ENCODE results near the gene EHD4.

The EHD4 gene

DNA sequence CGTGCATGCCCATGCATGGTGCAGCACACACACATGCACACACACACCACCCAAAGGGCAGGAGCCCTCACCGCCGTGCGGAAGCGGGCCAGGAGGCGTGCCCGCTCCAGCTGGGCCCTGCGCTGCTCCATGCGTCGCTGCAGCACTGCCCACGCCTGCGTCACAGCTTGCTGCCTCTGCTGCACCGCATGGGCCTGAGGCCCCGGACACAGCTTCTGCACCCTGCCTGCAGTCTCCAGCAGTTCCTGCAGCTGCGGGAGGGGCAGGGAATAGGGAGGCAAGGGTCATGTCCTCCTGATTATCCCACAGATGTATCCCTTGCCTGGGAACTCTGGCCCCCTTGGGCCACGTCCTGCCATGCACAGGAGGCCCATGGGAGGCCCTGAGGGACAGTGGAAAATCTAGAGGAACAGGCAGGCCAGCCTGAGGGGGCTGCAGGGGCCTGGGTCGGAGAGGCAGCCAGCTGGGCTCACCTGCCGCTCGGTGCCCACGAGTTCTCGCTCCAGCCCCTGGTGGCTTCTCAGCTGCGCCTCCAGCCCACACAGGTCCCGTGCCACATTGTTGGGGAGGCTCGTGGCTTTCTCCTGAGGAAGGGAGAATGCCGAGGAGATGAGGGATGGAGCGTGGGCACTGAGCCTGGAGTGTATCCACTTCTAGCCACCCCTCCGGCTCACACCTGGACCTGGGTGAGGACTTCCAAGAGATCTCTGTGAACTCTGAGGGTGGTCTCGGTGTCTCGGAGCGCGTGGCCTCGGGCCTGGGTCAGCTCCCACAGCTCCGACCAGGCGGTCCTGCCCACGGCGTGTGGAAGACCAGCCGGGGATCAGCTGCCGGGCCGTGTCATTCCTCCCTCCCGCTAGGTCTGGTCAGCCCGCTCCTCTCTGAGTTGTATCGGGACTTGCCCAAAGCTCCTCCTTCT lies 102.3 kb downstream of the EHD4 start:
- Histone ChIP-seq H4K8ac (ENCODE audit: low read depth, low read length) (peak overlapping the region; percentile 23), H3K79me1 (ENCODE audit: low read depth, low read length) (no peaks in the 10 kb centered on the region), H3K9me3 (replicated peaks in 1 of 2; ENCODE audit: control insufficient read depth in 2 of 2, insufficient read depth in 1 of 2, low read depth in 1 of 2, low read length in 2 of 2) (no peaks in the 10 kb centered on the region), H3K4me3 (ENCODE audit: low read length in 2 of 2) (no peak overlapping the region), H2BK5ac (ENCODE audit: low read length) (peak overlapping the region; percentile 71), H3K9ac (ENCODE audit: low read depth, low read length, poor library complexity) (peak overlapping the region; percentile 65), H2AFZ (ENCODE audit: low read length) (no peak overlapping the region), H3K4me1 (ENCODE audit: control insufficient read depth in 2 of 2, insufficient read depth in 1 of 2, low read depth in 1 of 2, low read length in 2 of 2) (peaks cover 14 to 22% of the 10 kb centered on the region in 2 donors), H3K23ac (ENCODE audit: low read depth, low read length, poor library complexity) (peak overlapping the region; percentile 75), H2BK120ac (ENCODE audit: low read depth, low read length) (no peak overlapping the region), H3K4me2 (ENCODE audit: insufficient read depth, low read length, poor library complexity, severe bottlenecking) (no peak overlapping the region), H3K18ac (ENCODE audit: low read length) (peak overlapping the region; percentile 62), H4K91ac (ENCODE audit: low read depth, low read length, poor library complexity) (peak overlapping the region; percentile 75), H3K27me3 (ENCODE audit: control insufficient read depth in 3 of 3, insufficient read depth in 3 of 3, low read depth in 1 of 3, low read length in 3 of 3) (peaks cover 0 to 8% (median 0%) of the 10 kb centered on the region in 3 experiments), H2BK15ac (ENCODE audit: low read length) (peak overlapping the region; percentile 81), H2BK12ac (ENCODE audit: low read length) (peak overlapping the region; percentile 82), H3K36me3 (replicated peaks in 1 of 2; ENCODE audit: control insufficient read depth in 2 of 2, insufficient read depth in 2 of 2, low read length in 2 of 2) (no peaks in the 10 kb centered on the region), H3K4ac (ENCODE audit: low read length) (peak overlapping the region; percentile 86), H2AK5ac (ENCODE audit: low read depth, low read length) (peak overlapping the region; percentile 91), H3K14ac (ENCODE audit: low read length) (peak overlapping the region; percentile 77), H3K27ac (replicated peaks; ENCODE audit: low read length) (no peak overlapping the region)
- no CpG with 5 or more reads among the region's 42 CpGs for WGBS, 2 donors (ENCODE audit: extremely low coverage in 2 of 2, insufficient read length in 2 of 2, insufficient replicate concordance in 1 of 2)
- DNase-seq (ENCODE audit: low spot score) = no peak

- Histone ChIP-seq H4K8ac (ENCODE audit: low read depth, low read length) (no peak overlapping the region), H2BK15ac (ENCODE audit: low read length) (peak overlapping the region; percentile 97), H2BK5ac (ENCODE audit: low read length) (peak overlapping the region; percentile 17), H3K4me1 (ENCODE audit: control insufficient read depth in 2 of 2, insufficient read depth in 1 of 2, low read depth in 1 of 2, low read length in 2 of 2) (peaks cover 14 to 22% of the 10 kb centered on the region in 2 donors), H2AK5ac (ENCODE audit: low read depth, low read length) (peak overlapping the region; percentile 88), H3K9ac (ENCODE audit: low read depth, low read length, poor library complexity) (no peak overlapping the region), H3K27me3 (ENCODE audit: control insufficient read depth in 3 of 3, insufficient read depth in 3 of 3, low read depth in 1 of 3, low read length in 3 of 3) (peaks cover 0 to 6% (median 0%) of the 10 kb centered on the region in 3 experiments), H3K4ac (ENCODE audit: low read length) (no peak overlapping the region), H3K79me1 (ENCODE audit: low read depth, low read length) (no peaks in the 10 kb centered on the region), H4K91ac (ENCODE audit: low read depth, low read length, poor library complexity) (peak overlapping the region; percentile 16), H3K14ac (ENCODE audit: low read length) (peak overlapping the region; percentile 94), H3K9me3 (replicated peaks in 1 of 2; ENCODE audit: control insufficient read depth in 2 of 2, insufficient read depth in 1 of 2, low read depth in 1 of 2, low read length in 2 of 2) (no peaks in the 10 kb centered on the region), H3K4me2 (ENCODE audit: insufficient read depth, low read length, poor library complexity, severe bottlenecking) (no peak overlapping the region), H2BK12ac (ENCODE audit: low read length) (no peak overlapping the region), H2AFZ (ENCODE audit: low read length) (no peak overlapping the region), H3K27ac (replicated peaks; ENCODE audit: low read length) (no peak overlapping the region), H2BK120ac (ENCODE audit: low read depth, low read length) (no peak overlapping the region), H3K18ac (ENCODE audit: low read length) (peak overlapping the region; percentile 91), H3K36me3 (replicated peaks in 1 of 2; ENCODE audit: control insufficient read depth in 2 of 2, insufficient read depth in 2 of 2, low read length in 2 of 2) (no peaks in the 10 kb centered on the region), H3K4me3 (ENCODE audit: low read length in 2 of 2) (no peak overlapping the region), H3K23ac (ENCODE audit: low read depth, low read length, poor library complexity) (peak overlapping the region; percentile 58)
- DNase-seq (ENCODE audit: low spot score) = no peak
- WGBS, 2 donors (ENCODE audit: extremely low coverage in 2 of 2, insufficient read length in 2 of 2, insufficient replicate concordance in 1 of 2) = no CpG with 5 or more reads among the region's 15 CpGs
These were observed 104.0 kb downstream of the EHD4 start for GRCh38 chr15:41868321-41868720.

GRCh38 chr15:41866872-41867579 lies 105.3 kb downstream of the EHD4 start:
- H3K79me1 ChIP-seq (ENCODE audit: low read depth, low read length) = no peaks in the 10 kb centered on the region
- H2BK5ac ChIP-seq (ENCODE audit: low read length) = peak overlapping the region; percentile 79
- peak overlapping the region; percentile 87 for H4K8ac ChIP-seq (ENCODE audit: low read depth, low read length)
- peak overlapping the region; percentile 88 for H2AK5ac ChIP-seq (ENCODE audit: low read depth, low read length)
- H3K23ac ChIP-seq (ENCODE audit: low read depth, low read length, poor library complexity) = peak overlapping the region; percentile 1
- H3K4me3 ChIP-seq (ENCODE audit: low read length in 2 of 2) = no peak overlapping the region
- H4K91ac ChIP-seq (ENCODE audit: low read depth, low read length, poor library complexity) = no peak overlapping the region
- no peak overlapping the region for H3K27ac ChIP-seq (replicated peaks; ENCODE audit: low read length)
- H2BK120ac ChIP-seq (ENCODE audit: low read depth, low read length) = no peak overlapping the region
- no peak for DNase-seq (ENCODE audit: low spot score)
- no peak overlapping the region for H3K4me2 ChIP-seq (ENCODE audit: insufficient read depth, low read length, poor library complexity, severe bottlenecking)
- peak overlapping the region; percentile 17 for H3K9ac ChIP-seq (ENCODE audit: low read depth, low read length, poor library complexity)
- H3K4me1 ChIP-seq (ENCODE audit: control insufficient read depth in 2 of 2, insufficient read depth in 1 of 2, low read depth in 1 of 2, low read length in 2 of 2) = peaks cover 17 to 29% of the 10 kb centered on the region in 2 donors
- peak overlapping the region; percentile 91 for H3K18ac ChIP-seq (ENCODE audit: low read length)
- H3K9me3 ChIP-seq (replicated peaks in 1 of 2; ENCODE audit: control insufficient read depth in 2 of 2, insufficient read depth in 1 of 2, low read depth in 1 of 2, low read length in 2 of 2) = no peaks in the 10 kb centered on the region
- peak overlapping the region; percentile 97 for H2BK15ac ChIP-seq (ENCODE audit: low read length)
- peaks cover 0 to 3% (median 0%) of the 10 kb centered on the region in 3 experiments for H3K27me3 ChIP-seq (ENCODE audit: control insufficient read depth in 3 of 3, insufficient read depth in 3 of 3, low read depth in 1 of 3, low read length in 3 of 3)
- H3K4ac ChIP-seq (ENCODE audit: low read length) = no peak overlapping the region
- H2BK12ac ChIP-seq (ENCODE audit: low read length) = peak overlapping the region; percentile 82
- H3K36me3 ChIP-seq (replicated peaks in 1 of 2; ENCODE audit: control insufficient read depth in 2 of 2, insufficient read depth in 2 of 2, low read length in 2 of 2) = no peaks in the 10 kb centered on the region
- no CpG with 5 or more reads among the region's 25 CpGs for WGBS, 2 donors (ENCODE audit: extremely low coverage in 2 of 2, insufficient read length in 2 of 2, insufficient replicate concordance in 1 of 2)
- H3K14ac ChIP-seq (ENCODE audit: low read length) = peak overlapping the region; percentile 87
- peak overlapping the region; percentile 81 for H2AFZ ChIP-seq (ENCODE audit: low read length)

Data from neuronal stem cell (in vitro differentiated cells).